Suppressor macrophage treated with lipopolysaccharide for 4 hours (primary cell): ENCODE measurements around the gene DNAJB12.

Source experiments
- DNase-seq: peaks from one replicate; pipeline ENCODE4 v3.0.0-alpha.2; 2020

DNAJB12 gene

GRCh38 chr10:72283131-72283530, 71.6 kb downstream of the DNAJB12 start:
- DNase-seq = no peak
